CD4-positive, alpha-beta T cell treated with Interferon alpha-2 for 1 hour (primary cell): ENCODE data around the gene LMAN2.

Source experiments
- DNase-seq, 2 donors: peaks; one replicate each; pipeline ENCODE4 v3.0.0-alpha.2; 2020 to 2022

LMAN2 gene

DNA sequence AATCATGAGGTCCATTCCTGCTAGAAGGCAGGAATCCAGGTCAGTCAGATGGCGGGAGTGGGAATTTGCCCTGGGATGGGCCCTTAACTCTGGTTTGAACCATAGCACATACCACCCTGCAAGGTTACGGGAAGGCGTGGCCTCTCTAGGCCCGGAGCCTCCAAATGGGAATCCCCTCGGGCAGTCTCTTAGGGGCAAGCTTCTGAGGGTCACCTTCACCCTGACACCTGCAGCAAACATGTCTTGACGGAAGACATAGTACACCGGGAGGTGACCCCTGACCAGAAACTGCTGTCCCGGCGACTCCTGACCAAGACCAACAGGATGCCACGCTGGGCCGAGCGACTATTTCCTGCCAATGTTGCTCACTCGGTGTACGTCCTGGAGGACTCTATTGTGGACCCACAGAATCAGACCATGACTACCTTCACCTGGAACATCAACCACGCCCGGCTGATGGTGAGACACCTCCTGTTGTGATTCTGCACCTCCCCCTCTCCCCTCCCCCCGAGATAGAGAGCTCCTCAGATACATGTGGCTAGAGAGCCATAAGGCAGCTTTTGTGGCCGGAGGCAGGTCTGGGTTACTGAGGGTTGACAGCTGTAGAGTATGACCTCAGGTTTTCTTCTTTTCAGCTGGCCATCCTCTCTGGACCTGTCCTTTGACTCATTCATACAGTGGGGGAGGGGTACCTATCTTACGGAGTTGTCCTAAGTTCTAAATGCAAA lies 46.9 kb downstream of the LMAN2 start:
- no peak for DNase-seq

DNA sequence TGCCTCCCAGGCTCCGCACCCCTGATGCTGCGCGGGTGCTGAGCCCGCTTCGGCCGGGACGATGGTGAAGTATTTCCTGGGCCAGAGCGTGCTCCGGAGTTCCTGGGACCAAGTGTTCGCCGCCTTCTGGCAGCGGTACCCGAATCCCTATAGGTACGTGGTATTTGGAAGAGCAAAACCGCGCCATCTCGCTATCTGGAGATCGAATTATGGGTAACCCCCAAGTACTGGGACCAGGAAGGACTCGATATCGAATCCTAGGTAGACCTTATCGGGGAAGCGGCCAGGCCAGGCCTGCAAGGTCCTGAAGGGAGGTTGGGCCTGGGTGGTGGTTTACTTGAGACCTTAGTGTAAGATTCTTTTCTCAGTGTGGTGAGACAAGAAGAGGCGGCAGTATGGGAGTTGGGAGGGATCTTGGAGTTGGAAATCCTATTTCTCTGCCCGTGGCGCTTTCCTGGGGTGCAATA lies 47.5 kb downstream of the LMAN2 start:
- DNase-seq: no peak

DNA sequence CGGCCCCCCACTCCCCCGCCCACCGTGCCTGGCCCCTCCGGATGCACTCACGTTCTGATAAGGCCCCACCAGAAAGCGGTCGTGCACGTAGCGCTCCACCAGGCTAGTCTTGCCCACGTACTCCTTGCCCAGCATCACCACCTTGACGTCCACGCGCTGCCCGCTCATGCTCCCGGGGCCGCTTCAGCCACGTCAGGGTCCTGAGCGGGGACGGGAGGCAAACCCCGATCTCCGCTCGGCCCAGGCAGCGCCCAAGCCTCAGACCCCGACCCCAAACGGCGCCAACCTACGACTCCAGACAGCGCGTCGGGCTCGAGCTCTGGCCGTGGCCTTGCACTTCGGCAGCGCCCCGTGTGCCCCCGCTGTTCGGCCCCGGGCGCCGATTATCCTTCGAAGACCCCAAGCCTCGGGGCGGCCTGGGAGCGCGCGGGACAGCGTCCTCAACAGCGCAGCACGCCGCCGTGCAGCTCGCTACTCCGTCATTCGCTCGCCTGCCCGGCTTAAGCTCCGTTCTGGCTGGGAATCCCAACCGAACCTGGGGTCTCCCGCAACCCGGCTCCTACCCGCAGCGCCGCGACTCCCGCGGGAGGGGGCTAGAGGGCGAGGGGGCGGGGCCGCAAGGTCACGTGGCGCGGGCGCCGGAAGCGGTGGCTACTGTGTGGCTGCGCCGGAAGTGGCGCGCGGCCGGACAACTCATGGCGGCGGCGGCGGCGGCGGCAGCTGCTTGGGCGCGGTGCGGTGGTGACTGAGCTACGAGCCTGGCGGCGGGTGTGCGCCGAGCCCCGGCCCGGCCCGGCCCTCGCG lies 48.1 kb downstream of the LMAN2 start, which contains the start of the genes PRELID1 and RAB24:
Gene PRELID1 (plus strand): TSS at position 679 of the 804 bp plus-strand sequence. CDS start 187 bp downstream, outside the sequence.
Gene RAB24 (minus strand): TSS at position 599 of the 804 bp plus-strand sequence. CDS start 431 bp downstream, at position 168.
- peak; percentile 83 to 89 for DNase-seq

DNA sequence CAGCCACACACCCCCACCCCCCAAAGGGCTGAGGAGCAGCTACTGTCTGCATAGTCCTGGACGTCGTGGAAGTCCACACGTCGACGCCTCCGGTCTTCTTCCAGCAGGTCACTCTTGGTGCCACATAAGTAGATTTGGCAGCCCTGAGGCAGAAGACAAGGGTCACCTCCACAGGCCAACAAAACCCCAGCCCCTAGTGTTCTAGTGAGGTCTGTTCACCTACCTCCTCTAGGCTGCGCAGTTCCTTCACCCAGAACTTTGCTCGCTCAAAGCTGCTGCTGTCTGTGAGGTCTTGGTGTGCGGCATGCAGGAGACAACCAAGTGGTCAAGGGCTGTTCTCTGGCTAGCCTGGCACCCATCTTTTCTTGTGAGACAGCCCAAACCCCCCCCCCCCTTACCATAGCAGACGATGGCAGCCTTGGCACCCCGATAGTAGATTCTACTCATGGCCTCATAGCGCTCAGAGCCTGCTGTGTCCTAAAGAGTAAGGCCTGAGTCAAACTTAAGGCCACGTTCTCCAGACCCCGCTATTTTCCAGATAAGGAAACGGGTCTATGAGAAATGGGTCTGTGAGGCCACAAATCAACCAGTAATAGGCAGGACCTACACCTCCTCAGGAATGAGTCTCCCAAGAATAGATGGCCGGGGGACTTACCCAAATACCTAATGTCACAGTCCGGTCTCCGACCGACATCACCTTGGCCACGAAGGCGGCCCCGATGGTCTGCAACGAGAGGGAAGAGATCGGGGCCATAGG lies 48.9 kb downstream of the LMAN2 start:
- no peak for DNase-seq

DNA sequence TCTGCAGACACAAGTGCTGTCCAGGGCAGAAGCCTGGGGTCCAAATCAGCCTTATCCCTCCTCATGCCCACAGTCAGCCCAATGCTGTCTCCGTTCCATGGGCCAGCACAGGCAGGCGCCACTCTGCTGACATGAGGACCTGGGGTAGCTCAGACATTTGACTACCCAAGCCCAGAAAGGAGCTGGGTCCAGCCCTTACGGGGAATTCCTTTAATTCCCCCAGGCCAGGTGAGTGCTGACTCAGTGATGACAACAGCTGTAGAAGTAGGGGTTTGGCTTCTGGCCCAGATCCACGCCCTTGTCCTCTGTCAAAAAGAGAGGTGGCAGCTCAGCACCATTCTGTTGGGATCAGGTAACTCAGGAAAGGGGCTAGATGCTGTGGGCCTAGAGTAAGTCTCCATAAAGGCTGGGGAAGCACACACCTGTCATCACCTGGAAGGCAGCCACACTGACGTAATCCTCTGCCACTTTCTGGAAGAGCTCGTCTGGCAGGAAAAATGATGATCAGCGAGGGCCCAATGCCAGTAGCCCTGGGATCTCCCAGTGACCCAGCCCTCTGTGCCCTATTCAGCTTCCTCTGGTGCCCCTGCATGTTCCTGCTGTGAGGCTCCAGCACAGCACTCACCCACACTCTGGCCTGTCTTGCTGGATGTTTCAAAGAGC lies 49.8 kb downstream of the LMAN2 start:
- no peak for DNase-seq

DNA sequence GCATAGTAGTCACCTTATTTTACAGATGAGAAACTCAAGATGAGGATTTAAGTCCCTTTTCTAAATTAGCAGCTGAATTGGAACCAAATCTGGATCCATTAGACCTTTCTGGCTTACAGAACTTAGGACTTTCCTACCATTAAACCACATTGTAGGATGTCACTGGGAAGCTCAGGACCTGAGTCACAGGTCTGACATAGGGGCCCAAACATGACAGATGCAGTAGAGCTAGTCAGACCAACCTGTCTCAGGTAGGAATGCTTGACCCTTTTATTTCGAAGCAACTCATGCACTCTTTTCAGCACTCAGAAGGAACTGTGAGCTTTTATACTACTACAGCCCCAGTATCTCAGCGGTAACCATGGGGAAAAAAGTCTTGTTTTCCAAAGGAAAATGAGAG lies 50.5 kb downstream of the LMAN2 start:
- no peak for DNase-seq

DNA sequence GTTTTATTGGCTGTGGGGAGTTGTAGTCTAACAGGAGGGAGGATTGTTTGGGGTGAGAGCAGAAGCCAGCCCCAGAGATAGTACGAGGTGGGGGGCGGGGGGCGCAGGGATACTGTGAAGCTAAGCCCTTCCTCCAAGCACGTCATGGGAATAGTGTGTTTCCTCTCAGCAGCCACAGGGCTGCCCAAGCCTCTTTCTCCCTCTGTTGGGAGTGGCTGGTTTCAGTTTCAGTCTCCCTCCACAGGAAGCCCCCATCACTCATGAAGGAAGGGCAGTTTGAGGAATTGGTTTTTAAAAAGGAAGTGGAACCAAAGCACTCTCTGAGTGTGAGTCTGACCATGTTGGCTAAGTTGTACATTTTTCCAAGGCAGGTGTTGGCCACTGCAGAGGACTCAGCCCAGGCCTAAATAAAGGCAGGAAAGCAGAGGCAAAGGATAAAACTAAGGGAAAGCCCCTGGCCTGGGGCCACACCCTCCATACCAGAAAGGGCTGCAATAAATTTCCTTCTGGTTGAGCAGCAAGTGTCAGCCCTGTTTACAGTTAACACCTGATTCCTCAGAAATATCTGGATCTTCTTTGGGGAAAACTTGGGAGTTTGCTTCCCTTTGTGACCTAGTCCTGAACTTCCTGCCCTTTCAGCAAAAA lies 51.1 kb downstream of the LMAN2 start:
- DNase-seq: peak; percentile 82 to 84

DNA sequence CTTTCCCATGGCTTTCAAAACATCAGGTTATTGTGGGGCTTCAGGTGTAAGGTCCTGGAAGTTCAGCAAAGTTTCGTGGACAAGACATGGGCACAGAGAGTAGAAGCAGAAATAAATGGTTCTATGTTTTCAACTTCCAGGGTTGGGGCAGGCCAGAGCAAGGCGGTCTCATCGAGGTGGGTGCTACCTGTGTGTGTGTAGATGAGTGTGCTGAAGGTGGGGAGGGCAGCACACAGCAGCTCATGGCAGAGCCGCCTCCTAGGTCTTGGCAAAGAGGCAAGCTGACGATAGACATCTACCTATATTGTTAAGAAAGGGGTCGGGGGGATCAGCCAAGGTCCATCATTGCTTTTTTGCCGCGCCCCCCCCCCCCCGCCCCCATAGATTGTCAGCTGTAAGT lies 51.8 kb downstream of the LMAN2 start:
- no peak for DNase-seq

DNA sequence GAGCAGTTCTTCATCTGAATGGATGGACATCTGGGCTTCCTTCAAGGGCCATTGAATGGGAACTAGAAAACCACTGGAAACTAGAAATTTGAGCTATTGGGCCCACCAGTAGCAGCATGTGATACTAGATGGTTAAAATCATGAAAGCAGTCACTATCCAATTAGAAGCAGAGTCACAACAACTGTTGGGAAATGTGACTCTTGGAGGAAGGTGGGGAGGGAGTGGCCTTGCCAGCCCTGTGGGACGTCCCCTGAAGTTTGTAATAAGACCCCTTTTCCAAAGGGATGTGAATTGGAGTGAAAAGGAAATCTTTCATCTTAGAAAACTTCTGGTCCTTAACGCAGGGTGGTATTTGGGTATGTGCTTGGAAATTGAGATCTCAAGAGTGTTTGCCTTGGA lies 53.5 kb downstream of the LMAN2 start:
- no peak for DNase-seq

DNA sequence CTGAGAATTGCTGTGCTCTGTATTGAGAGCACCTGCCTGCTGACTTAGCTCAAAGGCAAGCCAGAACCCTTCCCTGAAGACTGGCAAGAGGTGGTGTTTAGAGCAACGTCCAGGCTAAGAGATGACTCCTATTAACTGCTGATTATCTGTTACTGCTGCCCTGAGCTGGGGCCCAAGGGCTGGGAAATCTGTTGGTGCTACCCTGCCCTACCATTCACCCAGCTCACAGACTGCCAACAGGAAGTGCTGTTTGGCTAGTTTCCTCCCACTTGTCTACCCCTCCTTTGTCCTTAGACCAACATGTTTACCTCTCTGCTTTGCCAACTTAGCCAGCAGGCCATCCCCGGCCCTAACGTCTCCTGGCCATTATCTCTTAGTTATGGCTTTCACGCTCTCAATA lies 54.9 kb downstream of the LMAN2 start:
- no peak for DNase-seq

DNA sequence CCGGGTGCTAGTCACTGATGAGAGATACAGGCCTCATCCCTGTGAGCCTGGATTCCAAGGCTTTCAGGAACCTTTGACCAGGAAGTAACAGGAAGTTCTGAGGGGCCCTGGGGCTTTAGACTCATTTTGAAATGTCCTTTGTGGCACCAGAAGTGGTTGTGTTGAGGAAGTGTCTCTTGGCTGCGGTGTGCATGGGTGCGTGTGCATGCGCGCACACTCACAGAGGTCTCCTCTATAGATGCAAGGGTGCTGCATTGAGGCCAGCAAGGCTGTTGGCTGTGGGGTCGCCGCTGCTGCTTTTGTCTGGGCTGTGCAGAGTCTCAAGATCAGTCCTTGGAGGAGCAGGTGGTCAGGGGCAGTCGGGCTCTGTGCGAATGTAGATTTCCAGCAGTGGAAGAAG lies 55.5 kb downstream of the LMAN2 start:
- DNase-seq: no peak

DNA sequence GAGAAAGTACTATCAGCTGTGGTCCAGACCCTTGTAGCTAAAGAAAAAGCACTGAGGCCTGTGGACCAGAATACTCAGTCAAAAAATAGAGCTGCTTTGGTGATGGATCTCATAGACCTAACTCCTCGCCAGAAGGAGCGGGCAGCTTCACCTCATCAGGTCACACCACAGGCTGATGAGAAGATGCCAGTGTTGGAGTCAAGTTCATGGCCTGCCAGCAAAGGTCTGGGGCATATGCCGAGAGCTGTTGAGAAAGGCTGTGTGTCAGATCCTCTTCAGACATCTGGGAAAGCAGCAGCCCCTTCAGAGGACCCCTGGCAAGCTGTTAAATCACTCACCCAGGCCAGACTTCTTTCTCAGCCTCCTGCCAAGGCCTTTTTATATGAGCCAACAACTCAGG lies 56.8 kb downstream of the LMAN2 start:
- DNase-seq: no peak

DNA sequence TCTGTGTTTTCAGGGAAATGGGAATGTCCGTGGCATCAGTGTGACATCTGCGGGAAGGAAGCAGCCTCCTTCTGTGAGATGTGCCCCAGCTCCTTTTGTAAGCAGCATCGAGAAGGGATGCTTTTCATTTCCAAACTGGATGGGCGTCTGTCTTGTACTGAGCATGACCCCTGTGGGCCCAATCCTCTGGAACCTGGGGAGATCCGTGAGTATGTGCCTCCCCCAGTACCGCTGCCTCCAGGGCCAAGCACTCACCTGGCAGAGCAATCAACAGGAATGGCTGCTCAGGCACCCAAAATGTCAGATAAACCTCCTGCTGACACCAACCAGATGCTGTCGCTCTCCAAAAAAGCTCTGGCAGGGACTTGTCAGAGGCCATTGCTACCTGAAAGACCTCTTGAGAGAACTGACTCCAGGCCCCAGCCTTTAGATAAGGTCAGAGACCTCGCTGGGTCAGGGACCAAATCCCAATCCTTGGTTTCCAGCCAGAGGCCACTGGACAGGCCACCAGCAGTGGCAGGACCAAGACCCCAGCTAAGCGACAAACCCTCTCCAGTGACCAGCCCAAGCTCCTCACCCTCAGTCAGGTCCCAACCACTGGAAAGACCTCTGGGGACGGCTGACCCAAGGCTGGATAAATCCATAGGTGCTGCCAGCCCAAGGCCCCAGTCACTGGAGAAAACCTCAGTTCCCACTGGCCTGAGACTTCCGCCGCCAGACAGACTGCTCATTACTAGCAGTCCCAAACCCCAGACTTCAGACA lies 57.5 kb downstream of the LMAN2 start:
- no peak for DNase-seq

DNA sequence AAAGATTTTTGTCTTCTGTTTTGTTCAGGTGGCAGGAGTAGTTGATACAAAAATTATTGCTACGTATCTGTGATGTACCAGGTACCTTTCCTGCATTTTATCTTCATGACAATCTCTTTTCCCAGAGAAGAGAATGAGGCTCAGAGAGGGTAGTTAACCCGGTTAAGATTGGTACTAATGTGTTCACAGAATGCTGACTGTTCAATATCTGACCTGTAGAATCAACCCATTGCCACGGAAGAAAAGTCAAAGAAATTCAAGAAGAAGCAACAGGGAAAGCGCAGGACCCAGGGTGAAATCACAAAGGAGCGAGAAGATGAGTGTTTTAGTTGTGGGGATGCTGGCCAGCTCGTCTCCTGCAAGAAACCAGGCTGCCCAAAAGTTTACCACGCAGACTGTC lies 59.7 kb downstream of the LMAN2 start:
- no peak for DNase-seq

DNA sequence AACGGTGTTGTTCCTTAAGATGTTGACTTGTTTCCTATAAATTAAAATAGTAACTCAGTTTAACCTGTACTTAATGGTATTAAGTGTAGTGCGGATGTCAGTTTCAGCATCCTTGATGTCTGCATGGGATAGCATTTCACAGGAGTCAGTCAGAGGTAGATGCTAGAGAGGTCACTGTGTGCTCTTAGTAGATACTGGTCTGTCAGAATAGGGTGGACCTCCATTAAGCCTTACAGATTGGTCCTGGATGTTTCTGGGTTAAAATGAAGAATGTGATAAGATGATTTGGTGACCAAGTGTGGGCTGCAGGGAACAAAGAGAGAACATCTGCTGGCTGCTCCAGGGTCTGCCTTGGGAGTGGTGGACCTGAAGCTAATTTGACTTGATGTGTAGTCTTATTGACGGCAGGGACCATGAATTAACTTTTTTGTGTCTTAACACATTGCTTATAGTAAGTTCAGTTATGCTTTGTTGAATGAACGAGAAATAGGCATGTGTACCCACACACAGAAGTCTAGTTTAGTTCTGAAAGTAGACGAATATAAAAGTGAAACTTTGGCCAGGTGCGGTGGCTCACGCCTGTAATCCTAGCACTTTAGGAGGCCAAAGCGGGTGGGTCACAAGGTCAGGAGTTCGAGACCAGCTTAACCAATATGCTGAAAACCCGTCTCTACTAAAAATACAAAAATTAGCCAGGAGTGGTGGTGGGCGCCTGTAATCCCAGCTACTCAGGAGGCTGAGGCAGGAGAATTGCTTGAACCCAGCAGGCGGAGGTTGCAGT lies 60.5 kb downstream of the LMAN2 start:
- no peak for DNase-seq

DNA sequence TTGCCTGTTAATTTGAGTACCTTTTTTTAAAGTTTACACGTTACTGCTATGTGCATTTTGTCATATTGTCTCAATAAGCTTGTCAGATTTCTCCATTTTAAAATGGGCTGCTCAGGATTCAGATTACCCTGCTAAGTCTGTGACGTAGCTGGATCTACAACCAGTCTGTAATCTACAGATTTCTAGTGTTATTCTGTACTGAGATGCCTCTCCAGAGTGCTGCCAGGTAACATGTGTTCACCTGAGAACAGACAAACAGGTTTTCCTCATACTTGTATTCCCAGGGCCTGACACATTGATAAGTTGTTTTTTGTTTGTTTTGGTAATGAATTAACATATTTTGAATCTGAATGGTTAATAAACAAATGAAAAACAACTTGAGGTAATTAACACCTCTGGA lies 63.3 kb downstream of the LMAN2 start:
- DNase-seq: no peak
